Measurements from ENCODE around the gene SORBS2.

SORBS2 gene

GRCh38 chr4:185835814-185836213 is 23.8 kb upstream of the SORBS2 start:
- FAIRE-seq: no peak

- peak; percentile 27 for FAIRE-seq
Measured at GRCh38 chr4:185835336-185835735, 23.3 kb upstream of the SORBS2 start.

GRCh38 chr4:185834778-185835177 is 22.8 kb upstream of the SORBS2 start:
- no peak for FAIRE-seq

- FAIRE-seq: no peak
Measured at GRCh38 chr4:185834088-185834487, 22.1 kb upstream of the SORBS2 start.

GRCh38 chr4:185833055-185833598 is 21.1 kb upstream of the SORBS2 start:
- FAIRE-seq: no peak

- FAIRE-seq: no peak
Measured at GRCh38 chr4:185831125-185831815, 19.3 kb upstream of the SORBS2 start.

- FAIRE-seq: no peak
Measured at GRCh38 chr4:185830263-185830994, 18.4 kb upstream of the SORBS2 start.

- no peak for FAIRE-seq
Measured at GRCh38 chr4:185826381-185826780, 14.4 kb upstream of the SORBS2 start.

GRCh38 chr4:185825737-185826136 is 13.7 kb upstream of the SORBS2 start:
- FAIRE-seq: no peak

- FAIRE-seq: no peak
Measured at GRCh38 chr4:185822791-185823190, 10.8 kb upstream of the SORBS2 start.

- FAIRE-seq: no peak
Measured at GRCh38 chr4:185821029-185821419, 9.0 kb upstream of the SORBS2 start.

- no peak for FAIRE-seq
Measured at GRCh38 chr4:185820146-185821028, 8.4 kb upstream of the SORBS2 start.

GRCh38 chr4:185819144-185819543 is 7.2 kb upstream of the SORBS2 start:
- FAIRE-seq: no peak

- no peak for FAIRE-seq
Measured at GRCh38 chr4:185817403-185817818, 5.4 kb upstream of the SORBS2 start.

GRCh38 chr4:185813133-185813532 is 1.1 kb upstream of the SORBS2 start:
- no peak for FAIRE-seq

- FAIRE-seq: peak; percentile 96
Measured at GRCh38 chr4:185810746-185811508, 1.1 kb downstream of the SORBS2 start.

- FAIRE-seq: no peak
Measured at GRCh38 chr4:185809533-185810071, 2.4 kb downstream of the SORBS2 start.

GRCh38 chr4:185809121-185809520 is 2.9 kb downstream of the SORBS2 start:
- no peak for FAIRE-seq

GRCh38 chr4:185805979-185806378 is 6.0 kb downstream of the SORBS2 start:
- no peak for FAIRE-seq

- FAIRE-seq: no peak
Measured at GRCh38 chr4:185805262-185805802, 6.7 kb downstream of the SORBS2 start.

- no peak for FAIRE-seq
Measured at GRCh38 chr4:185803022-185803421, 9.0 kb downstream of the SORBS2 start.

GRCh38 chr4:185801471-185801870 is 10.5 kb downstream of the SORBS2 start:
- no peak for FAIRE-seq
